ENCODE results near the gene ADAT3.

GRCh38 chr19:1925544-1925943, 20.3 kb downstream of the ADAT3 start:
- TF ChIP-seq CTCF (IDR thresholded peaks at IDR 0.05), result no peak
- TF ChIP-seq POLR2A (IDR thresholded peaks at IDR 0.05), result no peak
